Activated CD8-positive, alpha-beta memory T cell treated with anti-CD3 and anti-CD28 coated beads, Interleukin-2, amount 50 U/mL, for 48 hours (primary cell): Measurements from ENCODE around the gene CDK2.
"Not testable (repeated sequence)": the region's sequence is repeated elsewhere in the genome, so short reads cannot be mapped to it uniquely, and the experiment has no call there.

ENCODE experiments used
- DNase-seq: peaks from one replicate; pipeline ENCODE4 v3.0.0-alpha.2; 2020

CDK2 gene

DNA sequence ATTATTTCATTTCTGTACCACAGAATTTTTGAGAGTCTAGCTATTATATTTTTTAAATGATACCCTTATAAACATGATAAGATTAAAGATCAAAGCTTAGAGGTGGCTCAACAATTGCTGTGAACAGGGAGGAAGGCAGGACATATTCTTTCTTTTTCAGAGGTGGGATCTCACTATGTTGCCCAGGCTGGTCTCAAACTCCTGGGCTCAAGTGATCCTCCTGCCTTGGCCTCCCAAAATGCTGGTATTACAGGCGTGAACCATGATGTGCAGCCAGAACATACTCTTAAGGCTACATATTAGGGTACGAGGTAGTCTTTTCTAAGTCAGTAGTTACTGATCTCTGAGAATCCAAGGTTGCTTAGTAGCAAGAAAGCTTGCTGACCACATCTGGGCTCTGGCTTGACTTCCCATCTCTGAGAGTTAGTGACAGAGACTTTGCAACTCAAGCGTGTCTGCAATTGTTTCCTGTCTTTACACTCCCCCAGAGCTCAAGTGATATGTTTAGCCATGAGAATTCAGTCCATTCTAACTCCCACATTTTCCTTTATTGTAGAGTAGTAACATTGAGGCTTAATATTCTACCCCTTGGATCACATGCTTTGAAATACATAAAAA lies 15.8 kb downstream of the CDK2 start:
- DNase-seq, result no peak

DNA sequence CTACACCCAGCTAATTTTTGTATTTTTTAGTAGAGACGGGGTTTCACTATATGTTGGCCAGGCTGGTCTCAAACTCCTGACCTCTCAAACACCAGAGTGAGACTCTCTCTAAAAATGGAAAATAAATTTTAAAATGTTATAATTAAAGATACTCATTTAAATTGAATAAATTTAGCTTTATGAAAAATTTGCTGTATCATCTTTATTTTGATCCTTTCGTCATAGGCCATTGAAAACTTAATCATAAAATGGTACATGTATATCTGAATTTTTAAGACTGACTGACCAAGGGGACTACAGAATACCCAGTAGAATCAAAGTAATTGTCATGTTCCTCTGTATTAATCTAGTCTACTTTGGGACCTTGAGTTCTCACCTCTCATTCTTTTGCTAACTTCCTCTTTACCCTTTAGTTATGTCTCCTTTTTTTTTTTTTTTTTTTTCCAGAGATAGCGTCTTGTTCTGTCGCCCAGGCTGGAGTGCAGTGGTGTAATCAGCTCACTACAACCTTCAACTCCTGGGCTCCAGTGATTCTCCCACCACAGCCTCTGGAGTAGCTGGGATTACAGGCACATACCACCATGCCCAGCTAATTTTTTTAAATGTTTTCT lies 16.7 kb downstream of the CDK2 start:
- DNase-seq, result no peak

DNA sequence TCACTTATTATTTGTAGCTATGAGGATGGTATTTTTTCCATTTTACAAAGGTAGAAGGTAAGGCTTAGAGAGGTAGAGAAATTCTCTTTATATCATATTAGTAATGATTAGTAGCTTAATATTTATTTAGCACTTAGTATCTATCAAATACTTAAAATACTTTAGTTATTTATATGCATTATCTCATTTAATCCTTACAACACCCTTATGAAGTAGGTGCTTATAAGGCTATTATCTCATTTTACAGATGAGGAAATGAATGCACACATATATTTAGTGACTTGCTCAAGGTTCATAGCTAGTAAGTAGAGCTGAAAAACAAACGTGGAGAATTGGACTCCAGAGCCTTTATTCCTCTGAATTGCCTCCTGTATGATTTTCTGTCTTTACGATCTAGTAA lies 18.2 kb downstream of the CDK2 start:
- DNase-seq, result no peak

DNA sequence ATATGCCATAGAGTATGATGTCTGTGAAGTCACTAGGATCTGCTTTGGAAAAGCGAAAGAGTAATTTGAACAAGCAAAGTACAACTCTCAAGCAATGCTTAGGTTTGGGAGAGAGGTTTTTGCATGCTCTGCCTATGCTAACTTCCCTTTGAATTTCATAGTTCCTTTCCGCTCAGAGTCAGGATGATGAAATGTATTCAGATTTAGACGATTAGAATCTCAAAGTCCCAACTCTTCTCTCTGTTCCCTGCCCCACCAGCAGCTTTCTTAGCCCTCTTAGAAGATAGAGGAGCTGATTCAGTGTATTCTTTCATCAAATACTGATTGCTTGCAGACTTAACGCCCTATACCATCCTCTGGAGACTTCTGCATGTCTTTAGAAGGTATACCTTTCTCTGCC lies 18.7 kb downstream of the CDK2 start:
- DNase-seq, result no peak

DNA sequence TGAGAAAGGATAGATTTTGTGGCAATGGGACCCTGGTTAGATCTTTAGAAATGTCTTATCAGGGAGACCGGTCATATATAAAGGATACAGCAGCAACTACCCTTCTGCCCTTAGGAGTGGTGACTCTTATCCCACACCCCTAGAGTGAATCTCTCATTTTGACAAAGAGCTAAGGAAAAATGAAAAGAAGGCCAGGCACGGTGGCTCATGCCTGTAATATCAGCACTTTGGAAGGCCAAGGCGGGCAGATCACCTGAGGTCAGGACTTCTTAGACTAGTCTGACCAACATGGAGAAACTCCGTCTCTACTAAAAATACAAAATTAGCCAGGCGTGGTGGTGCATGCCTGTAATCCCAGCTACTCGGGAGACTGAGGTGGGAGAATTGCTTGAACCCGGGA lies 19.3 kb downstream of the CDK2 start:
- not testable (repeated sequence) for DNase-seq

DNA sequence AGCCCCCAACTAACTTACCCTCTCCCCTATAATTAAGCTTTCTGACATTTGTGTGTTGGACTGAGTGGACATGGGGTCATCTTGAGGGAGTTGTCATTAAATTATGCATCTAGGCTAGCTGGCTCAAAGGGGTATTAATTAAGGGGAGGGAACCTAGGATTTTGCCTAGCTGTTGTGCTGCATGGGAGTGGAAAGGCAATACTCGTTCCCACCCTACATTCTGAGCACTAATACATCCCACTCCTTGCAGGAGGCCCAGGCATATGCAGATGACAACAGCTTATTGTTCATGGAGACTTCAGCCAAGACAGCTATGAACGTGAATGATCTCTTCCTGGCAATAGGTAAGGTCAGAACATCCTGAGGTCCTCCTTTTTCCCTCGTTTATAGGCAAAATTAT lies 24.5 kb downstream of the CDK2 start:
- no peak for DNase-seq

DNA sequence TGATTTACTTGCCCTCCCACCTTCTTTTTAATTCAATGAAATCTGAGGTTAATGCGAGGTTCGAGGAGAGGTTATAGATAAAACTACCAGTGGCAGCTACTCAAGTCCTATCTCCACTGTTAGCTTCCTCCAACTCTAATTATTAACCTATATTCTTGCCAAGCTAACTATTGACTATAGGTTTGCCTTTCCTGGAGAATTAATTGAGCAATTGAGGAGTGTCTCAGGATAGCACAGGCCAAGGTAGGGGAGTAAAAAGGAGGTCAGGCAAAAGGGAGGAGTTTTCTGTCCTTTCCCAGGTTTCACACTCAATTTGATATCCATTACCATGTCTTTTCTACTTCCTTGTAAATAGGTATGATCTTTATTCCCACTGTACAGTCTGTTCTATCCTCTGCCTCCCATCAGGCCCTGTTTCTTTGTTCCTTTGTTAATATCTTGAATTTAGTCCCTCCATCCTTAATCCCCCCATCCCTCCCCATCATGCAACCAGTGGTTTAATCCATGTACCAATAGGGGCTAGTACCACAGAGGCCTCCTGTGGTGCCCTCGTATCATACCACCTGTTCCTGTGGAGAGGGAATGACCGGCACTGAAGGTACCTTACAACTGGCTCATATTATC lies 26.7 kb downstream of the CDK2 start:
- DNase-seq, result no peak

DNA sequence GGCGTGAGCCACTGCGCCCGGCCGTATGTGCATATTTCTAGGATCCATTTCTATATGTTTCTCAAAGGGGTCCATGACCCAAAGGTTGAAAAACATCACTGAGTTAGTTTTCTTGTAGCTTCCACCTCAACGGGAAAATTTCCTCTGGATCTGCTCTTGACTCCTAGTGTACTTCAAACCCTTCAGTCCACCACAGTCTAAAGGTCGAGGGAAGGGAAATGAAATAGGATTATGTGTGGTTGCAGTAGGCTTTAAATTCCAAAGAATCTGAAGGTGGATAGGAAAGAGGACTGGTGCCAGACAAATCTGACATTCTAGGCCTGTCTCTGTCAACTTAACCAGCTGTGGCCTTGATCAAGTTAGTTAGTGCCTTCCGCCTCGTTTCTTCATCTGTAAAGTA lies 28.7 kb downstream of the CDK2 start:
- no peak for DNase-seq

DNA sequence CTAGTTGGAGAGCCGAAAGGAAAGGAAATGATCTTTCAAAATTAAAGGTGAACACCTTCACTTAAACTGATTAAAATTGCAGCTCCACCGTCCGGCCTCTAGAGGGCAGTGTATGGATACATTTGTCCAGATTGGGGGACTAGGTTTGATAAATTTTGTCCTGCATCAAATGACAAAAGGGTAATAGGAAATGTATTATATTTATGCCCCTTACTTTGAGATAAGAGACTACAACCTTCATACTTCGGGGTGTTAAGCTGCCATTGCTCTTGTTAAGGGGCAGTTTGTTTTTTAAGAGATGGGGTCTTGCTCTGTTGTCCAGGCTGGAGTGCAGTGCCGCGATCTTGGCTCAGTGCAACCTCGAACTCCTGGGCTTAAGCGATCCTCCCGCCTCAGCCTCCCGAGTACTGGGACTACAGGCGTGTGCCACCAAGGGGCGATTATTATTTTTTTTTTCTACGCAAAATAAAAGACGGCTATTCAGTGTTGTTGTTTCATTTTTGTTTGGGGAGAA lies 29.6 kb downstream of the CDK2 start:
- peak; percentile 71 for DNase-seq

DNA sequence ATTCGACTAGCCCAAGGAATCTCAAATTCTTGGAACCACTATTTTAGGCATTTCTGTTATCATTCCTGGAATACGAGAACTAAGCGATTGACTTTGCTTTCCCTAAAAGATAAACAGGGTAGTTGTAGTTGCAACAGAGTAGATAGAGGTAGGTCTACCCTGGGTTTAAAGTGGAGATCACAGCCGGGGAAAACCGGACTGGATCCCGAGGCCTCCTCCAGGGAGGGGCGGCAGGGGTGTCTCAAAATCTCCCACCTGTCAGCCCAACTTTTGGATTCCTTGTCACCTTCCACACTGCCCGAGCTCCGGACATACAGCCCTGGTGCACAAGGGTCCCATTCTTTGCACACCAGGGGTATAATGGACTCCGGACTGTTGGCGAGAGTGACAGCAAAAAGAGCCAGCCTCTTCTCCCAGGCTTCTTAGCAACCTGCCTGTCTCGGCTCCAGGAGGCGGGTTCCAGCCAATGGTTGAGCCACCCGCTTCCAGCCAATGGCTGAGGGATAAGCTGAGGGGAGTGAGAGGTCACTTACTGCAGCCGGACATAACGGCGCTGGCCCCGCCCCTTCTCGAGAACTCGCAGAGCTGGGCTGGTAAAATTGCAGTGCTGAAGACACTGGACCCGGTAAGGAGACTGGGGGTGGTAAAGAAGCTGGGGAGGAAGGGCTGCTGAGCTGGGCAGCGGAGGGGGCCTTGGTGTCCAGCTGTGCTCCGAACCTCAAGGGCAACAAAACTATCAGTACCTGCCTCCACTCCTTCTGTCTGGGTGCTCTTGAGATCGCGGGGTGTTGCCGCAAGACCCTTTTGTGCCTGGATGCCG lies 30.3 kb downstream of the CDK2 start, which contains the start of gene SUOX:
SUOX (plus strand) TSS at position 562 of the 820 bp plus-strand sequence. CDS start 4,946 bp downstream, outside the sequence.
- peak; percentile 67 for DNase-seq

DNA sequence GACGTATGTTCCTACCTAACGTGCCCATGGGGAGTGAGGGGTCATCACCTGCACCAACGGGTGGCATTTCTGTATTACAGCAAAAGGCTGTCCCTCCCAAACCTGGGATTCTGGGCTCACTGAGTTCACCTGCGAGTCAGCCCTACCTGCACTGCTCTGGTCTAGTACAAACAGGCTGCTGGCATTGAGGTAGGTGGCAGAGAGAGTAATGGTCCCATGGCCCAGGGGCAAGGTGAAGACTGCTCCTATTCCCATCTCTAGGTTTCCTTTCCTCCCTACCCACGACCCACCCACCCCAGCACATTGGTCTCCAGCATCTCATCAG lies 30.9 kb downstream of the CDK2 start:
- DNase-seq, result no peak

DNA sequence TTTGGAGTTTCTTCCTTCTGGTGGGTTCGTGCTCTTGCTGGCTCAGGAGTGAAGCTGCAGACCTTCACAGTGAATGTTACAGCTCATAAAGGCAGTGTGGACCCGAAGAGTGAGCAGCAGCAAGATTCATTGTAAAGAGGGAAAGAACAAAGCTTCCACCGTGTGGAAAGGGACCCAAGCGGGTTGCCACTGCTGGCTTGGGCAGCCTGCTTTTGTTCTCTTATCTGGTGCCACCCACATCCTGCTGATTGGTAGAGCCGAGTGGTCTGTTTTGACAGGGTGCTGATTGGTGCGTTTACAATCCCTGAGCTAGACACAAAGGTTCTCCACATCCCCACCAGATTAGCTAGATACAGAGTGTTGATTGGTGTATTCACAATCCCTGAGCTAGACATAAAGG lies 32.9 kb downstream of the CDK2 start:
- not testable (repeated sequence) for DNase-seq

DNA sequence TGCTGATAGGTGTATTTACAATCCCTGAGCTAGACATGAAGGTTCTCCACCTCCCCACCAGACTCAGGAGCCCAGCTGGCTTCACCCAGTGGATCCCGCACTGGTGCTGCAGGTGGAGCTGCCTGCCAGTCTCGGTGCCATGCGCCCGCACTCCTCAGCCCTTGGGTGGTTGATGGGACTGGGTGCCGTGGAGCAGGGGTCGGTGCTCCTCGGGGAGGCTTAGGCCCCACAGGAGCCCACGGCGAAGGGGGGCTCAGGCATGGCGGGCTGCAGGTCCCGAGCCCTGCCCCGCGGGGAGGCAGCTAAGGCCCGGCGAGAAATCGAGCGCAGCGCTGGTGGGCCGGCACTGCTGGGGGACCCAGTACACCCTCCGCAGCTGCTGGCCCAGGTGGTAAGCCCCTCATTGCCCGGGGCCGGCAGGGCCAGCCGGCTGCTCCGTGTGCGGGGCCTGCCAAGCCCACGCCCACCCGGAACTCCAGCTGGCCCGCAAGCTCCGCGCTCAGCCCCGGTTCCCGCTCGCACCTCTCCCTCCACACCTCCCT lies 33.4 kb downstream of the CDK2 start:
- DNase-seq, result not testable (repeated sequence)

DNA sequence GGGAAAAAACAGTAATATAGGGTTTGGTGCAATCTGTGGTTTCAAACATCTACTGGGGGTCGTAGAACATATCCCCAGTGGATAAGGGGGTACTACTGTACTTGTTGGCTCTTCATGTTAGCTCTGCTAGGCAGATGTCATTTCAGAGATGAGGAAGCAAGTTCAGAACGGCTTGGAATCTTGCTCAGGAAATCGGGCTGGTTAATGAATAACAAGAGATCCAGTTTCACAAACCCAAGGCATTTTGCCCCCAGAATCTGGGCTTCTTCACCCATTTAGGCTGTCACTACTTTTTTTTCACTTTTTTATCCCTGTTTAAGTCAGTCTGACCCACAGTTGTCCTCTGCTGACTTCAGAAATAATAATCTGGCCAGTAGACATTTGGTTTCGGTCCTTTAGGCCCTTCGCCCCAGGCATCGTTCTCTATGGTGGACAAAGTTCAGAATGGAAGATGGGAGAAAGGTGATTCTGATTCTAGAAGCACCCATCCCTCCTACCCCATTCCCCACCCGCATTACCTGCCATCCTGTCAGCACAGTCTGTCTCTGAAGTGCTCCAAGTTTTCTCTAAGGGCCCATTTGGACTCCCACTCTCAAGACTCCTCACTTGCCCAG lies 35.0 kb downstream of the CDK2 start:
- no peak for DNase-seq

DNA sequence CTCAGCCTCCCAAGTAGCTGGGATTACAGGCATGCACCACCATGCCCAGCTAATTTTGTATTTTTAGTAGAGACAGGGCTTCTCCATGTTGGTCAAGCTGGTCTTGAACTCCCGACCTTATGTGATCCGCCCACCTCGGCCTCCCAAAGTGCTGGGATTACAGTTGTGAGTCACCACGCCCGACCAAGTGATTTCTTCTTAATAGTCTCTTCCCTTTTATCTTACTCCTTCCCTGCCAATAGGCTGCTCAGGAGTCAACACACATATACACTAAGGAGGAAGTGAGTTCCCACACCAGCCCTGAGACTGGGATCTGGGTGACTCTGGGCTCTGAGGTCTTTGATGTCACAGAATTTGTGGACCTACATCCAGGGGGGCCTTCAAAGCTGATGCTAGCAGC lies 36.7 kb downstream of the CDK2 start:
- not testable (repeated sequence) for DNase-seq

DNA sequence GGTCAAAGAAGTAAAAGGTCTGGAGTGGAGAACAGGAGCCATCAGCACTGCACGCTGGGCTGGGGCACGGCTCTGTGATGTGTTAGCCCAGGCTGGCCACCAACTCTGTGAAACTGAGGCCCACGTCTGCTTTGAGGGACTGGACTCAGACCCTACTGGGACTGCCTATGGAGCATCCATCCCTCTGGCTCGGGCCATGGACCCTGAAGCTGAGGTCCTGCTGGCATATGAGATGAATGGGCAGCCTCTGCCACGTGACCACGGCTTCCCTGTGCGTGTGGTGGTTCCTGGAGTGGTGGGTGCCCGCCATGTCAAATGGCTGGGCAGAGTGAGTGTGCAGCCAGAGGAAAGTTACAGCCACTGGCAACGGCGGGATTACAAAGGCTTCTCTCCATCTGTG lies 37.6 kb downstream of the CDK2 start:
- DNase-seq, result no peak

DNA sequence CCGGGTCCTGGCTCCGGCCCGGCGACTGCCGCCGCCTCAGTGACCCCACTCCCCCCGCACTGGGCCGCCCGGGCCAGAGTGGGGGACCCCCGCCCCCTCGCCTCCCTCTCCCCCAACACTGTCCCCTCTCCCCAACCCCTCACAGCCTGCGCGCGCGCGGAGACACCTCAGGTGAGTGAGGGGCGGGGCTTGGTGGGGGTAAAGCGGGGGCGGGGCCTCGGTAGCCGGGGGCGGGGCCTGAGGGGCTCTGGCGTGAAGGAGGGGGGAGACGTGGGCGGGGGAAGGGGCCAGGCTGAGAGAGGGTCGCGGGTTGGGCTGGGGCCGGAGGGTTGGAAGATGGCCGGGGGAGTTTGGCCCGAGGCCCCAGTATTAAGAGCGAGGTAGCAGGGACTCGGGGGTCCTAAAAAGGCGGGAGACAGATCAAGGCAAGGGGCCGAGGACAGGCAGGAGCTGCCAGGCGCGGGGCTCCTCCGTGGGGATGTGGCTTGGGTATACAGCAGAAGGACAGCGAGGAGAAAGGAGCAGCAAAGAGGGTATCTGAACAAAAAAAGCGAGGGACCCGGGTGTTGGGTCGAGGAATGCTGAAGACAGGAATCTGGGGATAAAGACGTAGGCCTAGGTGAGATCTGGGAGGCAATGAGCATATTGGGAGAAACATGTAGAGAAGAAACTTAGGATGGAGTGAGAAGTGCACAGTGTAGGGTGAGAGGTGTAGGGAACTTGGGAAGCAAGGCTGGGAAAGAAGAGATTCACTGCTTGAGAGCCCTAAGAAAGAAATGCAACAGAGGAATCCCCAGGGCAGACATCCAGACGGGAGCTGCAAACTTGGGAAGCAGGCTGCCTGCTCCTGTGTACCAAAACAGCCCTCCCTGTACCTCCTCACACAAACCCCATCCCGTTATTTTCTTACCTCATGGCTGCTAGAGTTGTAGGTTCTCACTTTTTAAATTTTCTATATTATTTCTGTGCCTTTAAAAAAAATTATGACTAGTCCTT lies 41.2 kb downstream of the CDK2 start:
- DNase-seq, result peak; percentile 83

DNA sequence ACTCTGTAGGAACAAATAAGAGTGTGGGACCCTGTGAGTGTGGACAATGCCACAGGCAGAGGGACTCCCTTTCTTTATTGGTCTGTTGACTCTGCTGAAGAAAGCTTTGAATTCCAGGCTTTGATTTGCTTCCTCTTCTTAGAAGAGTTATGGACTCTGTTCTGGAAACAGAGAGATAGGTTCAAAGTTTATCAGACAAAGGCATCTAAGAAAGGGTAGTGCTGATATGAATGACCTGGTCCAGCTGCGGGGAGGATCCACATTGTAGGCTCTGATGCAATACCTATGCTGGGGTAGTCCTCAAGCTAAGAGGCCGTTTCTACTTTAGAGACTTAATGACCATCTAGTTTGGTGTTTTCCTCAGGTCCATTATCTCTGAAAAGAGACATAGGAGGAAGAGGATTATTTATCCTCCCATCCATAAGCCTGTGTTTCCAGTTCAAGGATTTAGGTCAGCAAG lies 43.5 kb downstream of the CDK2 start:
- no peak for DNase-seq

DNA sequence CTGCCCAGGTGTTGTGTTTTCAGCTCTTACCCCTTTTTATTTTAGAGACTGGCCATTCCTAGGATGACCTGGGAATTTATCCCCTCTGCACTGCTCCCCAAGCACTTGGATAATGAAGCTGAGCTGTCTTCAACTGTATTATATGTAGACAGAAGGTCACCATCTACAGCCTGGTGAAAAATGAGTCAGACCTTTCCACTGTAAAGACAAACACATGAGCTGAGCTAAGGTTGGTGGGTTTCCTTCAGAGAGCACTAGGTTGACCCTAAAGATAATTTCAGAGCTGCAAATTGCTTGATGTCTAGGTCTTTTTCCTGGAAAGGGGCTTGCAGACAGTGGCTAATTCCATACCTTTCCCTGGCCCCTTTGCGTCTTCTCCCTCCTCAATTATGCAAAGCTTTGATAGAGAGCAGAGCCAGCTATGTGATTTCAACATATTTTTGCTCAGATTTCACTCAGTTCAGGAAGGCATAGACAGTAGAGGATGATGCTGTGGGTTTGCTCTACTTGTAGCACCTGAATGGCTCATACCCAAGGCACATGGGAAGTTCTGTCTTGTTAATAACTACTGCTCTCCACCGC lies 45.0 kb downstream of the CDK2 start:
- DNase-seq, result no peak

DNA sequence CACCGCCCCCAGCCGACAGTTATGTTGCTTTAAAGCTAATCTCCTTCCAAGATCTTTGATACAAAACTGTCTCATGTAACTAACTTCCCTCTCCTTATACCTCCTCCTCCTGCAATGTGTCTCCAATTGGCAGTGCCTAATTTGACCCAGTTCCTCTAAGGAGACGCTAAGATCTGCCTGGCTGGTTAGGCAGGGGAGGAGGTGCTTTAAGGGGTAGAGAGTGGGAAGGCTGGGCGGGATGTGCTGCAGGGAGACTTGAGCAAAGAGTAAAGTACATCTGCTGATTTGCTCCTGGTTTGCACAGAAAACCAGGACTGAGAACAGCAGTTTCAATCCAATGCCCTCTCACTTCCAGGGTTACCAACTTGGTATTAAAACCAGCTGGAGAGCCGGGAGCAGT lies 46.9 kb downstream of the CDK2 start:
- no peak for DNase-seq

DNA sequence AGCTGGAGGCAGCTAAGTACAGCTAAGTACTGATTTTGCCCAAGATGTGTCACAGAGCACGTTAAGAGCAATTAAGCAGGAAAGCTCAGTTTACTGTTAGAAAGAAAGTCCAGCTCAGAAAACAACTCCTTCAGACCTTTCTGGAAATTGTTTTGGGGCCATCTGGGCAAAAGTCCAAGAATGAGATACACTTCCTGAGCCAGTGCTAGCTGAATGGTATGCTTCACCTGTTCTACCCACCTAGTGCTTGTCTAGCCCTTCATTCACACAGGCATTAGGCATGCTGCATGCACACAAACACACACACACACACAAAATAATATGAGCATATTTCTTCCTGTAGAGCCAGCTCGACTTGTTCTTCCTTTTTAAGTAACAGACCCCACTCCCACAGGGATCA lies 47.6 kb downstream of the CDK2 start:
- no peak for DNase-seq
